Ovary (tissue), 3 donors: Measurements from ENCODE around the gene EIF2S2.
"Not testable (repeated sequence)": the region's sequence is repeated elsewhere in the genome, so short reads cannot be mapped to it uniquely, and the experiment has no call there.

Source experiments
- EP300 ChIP-seq: sonication (generic); formaldehyde crosslinking; IDR thresholded peaks from one replicate; pipeline ENCODE4 v1.6.1; 2017; ENCODE audit warnings: antibody characterized with exemption
- POLR2A ChIP-seq: fragments of 450-650 bp; IDR thresholded peaks from one replicate; pipeline ENCODE4 v1.6.1; 2017; ENCODE audit warnings: antibody characterized with exemption, mild to moderate bottlenecking, moderate library complexity
- TF ChIP-seq, protein P1 (sequence below), 3 donors: fragments of 450-650 bp in 2 of 3; fragments of 200-600 bp in 1 of 3; IDR thresholded peaks; one replicate each; pipeline versions ENCODE4 v1.5.1 to v1.8.0; 2016 to 2022; ENCODE audit warnings: antibody characterized with exemption in 3 of 3, mild to moderate bottlenecking in 1 of 3
- donor health status: DM: no; HTN: no; CAD: no.

DNA sequence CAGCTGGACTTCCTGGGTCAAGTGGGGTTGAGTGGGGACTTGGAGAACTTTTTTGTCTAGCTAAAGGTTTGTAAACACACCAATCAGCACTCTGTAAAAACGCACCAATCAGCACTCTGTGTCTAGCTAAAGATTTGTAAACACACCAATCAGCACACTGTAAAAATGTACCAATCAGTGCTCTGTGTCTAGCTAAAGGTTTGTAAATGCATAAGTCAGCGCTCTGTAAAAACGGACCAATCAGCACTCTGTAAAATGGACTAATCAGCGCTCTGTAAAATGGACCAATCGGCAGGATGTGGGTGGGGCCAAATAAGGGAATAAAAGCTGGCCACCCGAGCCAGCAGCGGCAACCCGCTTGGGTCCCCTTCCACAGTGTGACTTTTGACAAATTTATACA is 40.0 kb upstream of the EIF2S2 start:
- TF ChIP-seq, protein P1, sequence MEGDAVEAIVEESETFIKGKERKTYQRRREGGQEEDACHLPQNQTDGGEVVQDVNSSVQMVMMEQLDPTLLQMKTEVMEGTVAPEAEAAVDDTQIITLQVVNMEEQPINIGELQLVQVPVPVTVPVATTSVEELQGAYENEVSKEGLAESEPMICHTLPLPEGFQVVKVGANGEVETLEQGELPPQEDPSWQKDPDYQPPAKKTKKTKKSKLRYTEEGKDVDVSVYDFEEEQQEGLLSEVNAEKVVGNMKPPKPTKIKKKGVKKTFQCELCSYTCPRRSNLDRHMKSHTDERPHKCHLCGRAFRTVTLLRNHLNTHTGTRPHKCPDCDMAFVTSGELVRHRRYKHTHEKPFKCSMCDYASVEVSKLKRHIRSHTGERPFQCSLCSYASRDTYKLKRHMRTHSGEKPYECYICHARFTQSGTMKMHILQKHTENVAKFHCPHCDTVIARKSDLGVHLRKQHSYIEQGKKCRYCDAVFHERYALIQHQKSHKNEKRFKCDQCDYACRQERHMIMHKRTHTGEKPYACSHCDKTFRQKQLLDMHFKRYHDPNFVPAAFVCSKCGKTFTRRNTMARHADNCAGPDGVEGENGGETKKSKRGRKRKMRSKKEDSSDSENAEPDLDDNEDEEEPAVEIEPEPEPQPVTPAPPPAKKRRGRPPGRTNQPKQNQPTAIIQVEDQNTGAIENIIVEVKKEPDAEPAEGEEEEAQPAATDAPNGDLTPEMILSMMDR (IDR thresholded peaks at IDR 0.05): not testable (repeated sequence)
- TF ChIP-seq EP300, POLR2A: not testable (repeated sequence)
